ENCODE data around the gene DNAL4. TPM values are rescaled to one million over a fixed set of nuclear protein-coding genes. Genes with fewer than 3 reads are reported as not detected.

Gene DNAL4
- total RNA-seq, 1 experiment from 2014 or later: 8.3 TPM

GRCh38 chr22:38733329-38733723 lies 60.6 kb downstream of the DNAL4 start:
- H3K4me3 Mint-ChIP-seq: no peak overlapping the region

More at GRCh38 chr22:38733329-38733723, 60.6 kb downstream of the DNAL4 start:
- Histone ChIP-seq H2BK20ac (ENCODE audit: low read depth, low read length, poor library complexity, severe bottlenecking) (no peak overlapping the region), H3K27me3 (ENCODE audit: insufficient read depth, low read length) (no peaks in the 10 kb centered on the region), H4K20me1 (ENCODE audit: control insufficient read depth, insufficient read depth, insufficient read length) (no peaks in the 10 kb centered on the region), H3K9ac (ENCODE audit: extremely low read depth, insufficient read length, low read length) (no peak overlapping the region), H3K27ac (ENCODE audit: insufficient read length, low read depth, low read length) (no peak overlapping the region), H4K91ac (ENCODE audit: insufficient read length, low read depth, low read length) (no peak overlapping the region), H4K5ac (ENCODE audit: insufficient read length, low read depth, low read length) (no peak overlapping the region), H3K23ac (ENCODE audit: insufficient read length, low read depth, low read length) (no peak overlapping the region), H3K9me3 (ENCODE audit: control insufficient read depth, low read depth, low read length) (no peaks in the 10 kb centered on the region), H2BK120ac (ENCODE audit: low read depth, low read length, poor library complexity, severe bottlenecking) (no peak overlapping the region), H3K23me2 (ENCODE audit: insufficient read length, low read depth, low read length, poor library complexity, severe bottlenecking) (no peaks in the 10 kb centered on the region), H3K56ac (ENCODE audit: insufficient read length, low read depth, low read length) (no peak overlapping the region), H4K8ac (replicated peaks; ENCODE audit: insufficient read length, low read depth, low read length) (no peak overlapping the region), H2BK15ac (ENCODE audit: low read depth, low read length) (no peak overlapping the region), H3K18ac (ENCODE audit: insufficient read length, low read depth, low read length) (no peak overlapping the region), H2AK5ac (ENCODE audit: insufficient read length, low read length) (no peak overlapping the region), H2AFZ (ENCODE audit: low read length) (no peak overlapping the region), H3K79me2 (ENCODE audit: insufficient read depth, low read length) (no peaks in the 10 kb centered on the region), H3K4ac (ENCODE audit: low read depth, low read length) (no peak overlapping the region), H3K14ac (ENCODE audit: insufficient read depth, low read length) (no peak overlapping the region), H2BK5ac (ENCODE audit: insufficient read length, low read length) (no peak overlapping the region), H3K79me1 (ENCODE audit: insufficient read depth, low read depth, low read length, poor library complexity, severe bottlenecking) (no peaks in the 10 kb centered on the region), H3K4me1 (ENCODE audit: insufficient read depth, low read length) (no peaks in the 10 kb centered on the region), H3T11ph (ENCODE audit: low read length) (no peak overlapping the region), H3K4me2 (ENCODE audit: insufficient read depth, insufficient read length, low read length) (no peak overlapping the region), H2BK12ac (ENCODE audit: insufficient read length, low read depth, low read length) (no peak overlapping the region)
- Mint-ChIP-seq H3K4me1 (0 out of 4 replicates have a peak, but pooled peaks cover 0 to 3% of the 10 kb centered on the region in 2 experiments), H3K36me3 (ENCODE audit: insufficient read depth in 1 of 3, low read depth in 3 of 3) (peaks cover 20 to 87% (median 53%) of the 10 kb centered on the region in 3 experiments; a peak in 6 of 7 replicates), H3K27me3 (ENCODE audit: low read depth) (no peaks in the 10 kb centered on the region), H3K9me3 (no peaks in the 10 kb centered on the region), H3K27ac (peak overlapping the region in 1 of 3 experiments; percentile 72; a peak in 2 of 7 replicates)
- no CpG with 5 or more reads among the region's 4 CpGs for WGBS (ENCODE audit: extremely low coverage, insufficient read length, low lambda C conversion rate)
- TF ChIP-seq, protein P1, sequence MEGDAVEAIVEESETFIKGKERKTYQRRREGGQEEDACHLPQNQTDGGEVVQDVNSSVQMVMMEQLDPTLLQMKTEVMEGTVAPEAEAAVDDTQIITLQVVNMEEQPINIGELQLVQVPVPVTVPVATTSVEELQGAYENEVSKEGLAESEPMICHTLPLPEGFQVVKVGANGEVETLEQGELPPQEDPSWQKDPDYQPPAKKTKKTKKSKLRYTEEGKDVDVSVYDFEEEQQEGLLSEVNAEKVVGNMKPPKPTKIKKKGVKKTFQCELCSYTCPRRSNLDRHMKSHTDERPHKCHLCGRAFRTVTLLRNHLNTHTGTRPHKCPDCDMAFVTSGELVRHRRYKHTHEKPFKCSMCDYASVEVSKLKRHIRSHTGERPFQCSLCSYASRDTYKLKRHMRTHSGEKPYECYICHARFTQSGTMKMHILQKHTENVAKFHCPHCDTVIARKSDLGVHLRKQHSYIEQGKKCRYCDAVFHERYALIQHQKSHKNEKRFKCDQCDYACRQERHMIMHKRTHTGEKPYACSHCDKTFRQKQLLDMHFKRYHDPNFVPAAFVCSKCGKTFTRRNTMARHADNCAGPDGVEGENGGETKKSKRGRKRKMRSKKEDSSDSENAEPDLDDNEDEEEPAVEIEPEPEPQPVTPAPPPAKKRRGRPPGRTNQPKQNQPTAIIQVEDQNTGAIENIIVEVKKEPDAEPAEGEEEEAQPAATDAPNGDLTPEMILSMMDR (conservative IDR thresholded peaks at IDR 0.05): peak; percentile 79
- DNase-seq: peak; percentile 58
